ENCODE data around the gene ZBTB34. TPM values are rescaled to one million over a fixed set of nuclear protein-coding genes. Genes with fewer than 3 reads are reported as not detected.

The ZBTB34 gene
- total and polyA plus RNA-seq, 4 donors, result 1.1 to 9.5 (median 3.4) TPM

Other genes starting within 250 kb of the ZBTB34 start
- gene LMX1B, start 246.7 kb upstream of the ZBTB34 start, total RNA-seq, result not detected
- not detected for gene LMX1B, start 246.7 kb upstream of the ZBTB34 start, polyA plus RNA-seq
- 1 to 10 TPM; 6.3 to 7.1 TPM for gene ZBTB43, start 55.6 kb upstream of the ZBTB34 start, total RNA-seq
- 1 to 10 TPM; 2.6 to 3.6 TPM for gene ZBTB43, start 55.6 kb upstream of the ZBTB34 start, polyA plus RNA-seq
- gene RALGPS1, start 54.1 kb downstream of the ZBTB34 start, total RNA-seq, result 1 to 10 TPM; 2.1 to 2.7 TPM
- gene RALGPS1, start 54.1 kb downstream of the ZBTB34 start, polyA plus RNA-seq, result 1 to 10 TPM; 1.4 to 1.8 TPM